Skeletal muscle satellite cell (primary cell): Measurements from ENCODE around the gene POLG.

Experiments
- H3K27me3 ChIP-seq: 2 replicates; pipeline ENCODE4 v1.7.0; 2013; ENCODE audit warnings: low read length; ENCODE audit not compliant: control insufficient read depth, insufficient read depth
- H3K36me3 ChIP-seq: 2 replicates; pipeline ENCODE4 v1.7.0; 2013; ENCODE audit warnings: mild to moderate bottlenecking, control low read depth, low read length; ENCODE audit not compliant: insufficient read depth
- H3K4me1 ChIP-seq: 2 replicates; pipeline ENCODE4 v1.7.0; 2013; ENCODE audit warnings: low read length; ENCODE audit not compliant: control insufficient read depth, insufficient read depth
- H3K4me2 ChIP-seq: 2 replicates; pipeline ENCODE4 v1.7.0; 2013; ENCODE audit warnings: mild to moderate bottlenecking, low read length
- H3K4me3 ChIP-seq: 2 replicates; pipeline ENCODE4 v1.7.0; 2013; ENCODE audit warnings: low read length
- H3K9ac ChIP-seq: 2 replicates; pipeline ENCODE4 v1.7.0; 2013; ENCODE audit warnings: mild to moderate bottlenecking, low read depth, low read length, moderate library complexity
- H3K9me3 ChIP-seq: replicated peaks from 2 replicates; pipeline ENCODE4 v1.7.0; 2013; ENCODE audit warnings: mild to moderate bottlenecking, control low read depth, low read length

The POLG gene

GRCh38 chr15:89360294-89360971 is 25.8 kb upstream of the POLG start:
- Histone ChIP-seq H3K36me3 (no peaks in the 10 kb centered on the region), H3K27me3 (peaks cover 93% of the 10 kb centered on the region), H3K4me2 (no peak overlapping the region), H3K4me1 (peaks cover 4% of the 10 kb centered on the region), H3K9me3 (no peaks in the 10 kb centered on the region), H3K4me3 (no peak overlapping the region), H3K9ac (no peak overlapping the region)

- peaks cover 91% of the 10 kb centered on the region for H3K27me3 ChIP-seq
- no peaks in the 10 kb centered on the region for H3K9me3 ChIP-seq
- peaks cover 4% of the 10 kb centered on the region for H3K4me1 ChIP-seq
- H3K4me2 ChIP-seq, result peak overlapping the region; percentile 98
- H3K4me3 ChIP-seq, result no peak overlapping the region
- no peaks in the 10 kb centered on the region for H3K36me3 ChIP-seq
- no peak overlapping the region for H3K9ac ChIP-seq
Measured at GRCh38 chr15:89359471-89360293, 25.1 kb upstream of the POLG start.

- Histone ChIP-seq H3K9ac (no peak overlapping the region), H3K9me3 (no peaks in the 10 kb centered on the region), H3K36me3 (no peaks in the 10 kb centered on the region), H3K4me2 (peak overlapping the region; percentile 98), H3K4me3 (peak overlapping the region; percentile 72), H3K4me1 (peaks cover 4% of the 10 kb centered on the region), H3K27me3 (peaks cover 90% of the 10 kb centered on the region)
Measured at GRCh38 chr15:89358755-89359439, 24.3 kb upstream of the POLG start.

- Histone ChIP-seq H3K36me3 (no peaks in the 10 kb centered on the region), H3K4me3 (no peak overlapping the region), H3K4me1 (peaks cover 4% of the 10 kb centered on the region), H3K27me3 (peaks cover 90% of the 10 kb centered on the region), H3K9me3 (no peaks in the 10 kb centered on the region), H3K9ac (no peak overlapping the region), H3K4me2 (peak overlapping the region; percentile 98)
Measured at GRCh38 chr15:89358435-89358754, 23.8 kb upstream of the POLG start.

GRCh38 chr15:89356634-89357298 is 22.1 kb upstream of the POLG start:
- H3K4me3 ChIP-seq, result no peak overlapping the region
- no peak overlapping the region for H3K4me2 ChIP-seq
- H3K4me1 ChIP-seq, result peaks cover 4% of the 10 kb centered on the region
- H3K9me3 ChIP-seq, result no peaks in the 10 kb centered on the region
- no peaks in the 10 kb centered on the region for H3K36me3 ChIP-seq
- no peak overlapping the region for H3K9ac ChIP-seq
- H3K27me3 ChIP-seq, result peaks cover 87% of the 10 kb centered on the region

- H3K36me3 ChIP-seq, result no peaks in the 10 kb centered on the region
- no peak overlapping the region for H3K4me3 ChIP-seq
- H3K4me2 ChIP-seq, result no peak overlapping the region
- H3K4me1 ChIP-seq, result no peaks in the 10 kb centered on the region
- H3K9ac ChIP-seq, result no peak overlapping the region
- peaks cover 77% of the 10 kb centered on the region for H3K27me3 ChIP-seq
- H3K9me3 ChIP-seq, result no peaks in the 10 kb centered on the region
Measured at GRCh38 chr15:89353991-89354390, 19.4 kb upstream of the POLG start.

GRCh38 chr15:89352476-89352875 is 17.9 kb upstream of the POLG start:
- Histone ChIP-seq H3K9me3 (no peaks in the 10 kb centered on the region), H3K4me1 (no peaks in the 10 kb centered on the region), H3K4me3 (no peak overlapping the region), H3K9ac (no peak overlapping the region), H3K27me3 (peaks cover 77% of the 10 kb centered on the region), H3K4me2 (no peak overlapping the region), H3K36me3 (no peaks in the 10 kb centered on the region)

GRCh38 chr15:89349206-89349558 is 14.6 kb upstream of the POLG start:
- no peaks in the 10 kb centered on the region for H3K9me3 ChIP-seq
- no peak overlapping the region for H3K9ac ChIP-seq
- no peak overlapping the region for H3K4me3 ChIP-seq
- H3K36me3 ChIP-seq, result no peaks in the 10 kb centered on the region
- no peaks in the 10 kb centered on the region for H3K4me1 ChIP-seq
- peaks cover 72% of the 10 kb centered on the region for H3K27me3 ChIP-seq
- H3K4me2 ChIP-seq, result no peak overlapping the region

- no peaks in the 10 kb centered on the region for H3K36me3 ChIP-seq
- H3K4me3 ChIP-seq, result no peak overlapping the region
- no peaks in the 10 kb centered on the region for H3K9me3 ChIP-seq
- no peak overlapping the region for H3K9ac ChIP-seq
- H3K27me3 ChIP-seq, result peaks cover 62% of the 10 kb centered on the region
- H3K4me1 ChIP-seq, result no peaks in the 10 kb centered on the region
- H3K4me2 ChIP-seq, result no peak overlapping the region
Measured at GRCh38 chr15:89346516-89347231, 12.1 kb upstream of the POLG start.

GRCh38 chr15:89345248-89345647 is 10.6 kb upstream of the POLG start:
- Histone ChIP-seq H3K4me2 (no peak overlapping the region), H3K27me3 (peaks cover 71% of the 10 kb centered on the region), H3K4me3 (no peak overlapping the region), H3K9ac (no peak overlapping the region), H3K9me3 (no peaks in the 10 kb centered on the region), H3K4me1 (no peaks in the 10 kb centered on the region), H3K36me3 (no peaks in the 10 kb centered on the region)

GRCh38 chr15:89342840-89343239 is 8.2 kb upstream of the POLG start:
- Histone ChIP-seq H3K4me1 (no peaks in the 10 kb centered on the region), H3K27me3 (peaks cover 71% of the 10 kb centered on the region), H3K36me3 (no peaks in the 10 kb centered on the region), H3K9ac (no peak overlapping the region), H3K9me3 (no peaks in the 10 kb centered on the region), H3K4me3 (no peak overlapping the region), H3K4me2 (no peak overlapping the region)
